Measurements from ENCODE around the gene PTPRN2.

- TF ChIP-seq CTCF (IDR thresholded peaks at IDR 0.05) (no peak), POLR2A (IDR thresholded peaks at IDR 0.05) (no peak)
These were observed 193.5 kb downstream of the PTPRN2 start for GRCh38 chr7:158393926-158394625.
